GM18511 (cell line): ENCODE results near the gene SETD6.
"Not testable (repeated sequence)": the region's sequence is repeated elsewhere in the genome, so short reads cannot be mapped to it uniquely, and the experiment has no call there.

Source experiments
- ATAC-seq: cut with Tn5 transposase; IDR thresholded peaks from one replicate; pipeline ENCODE4 v1.9.1; 2021; ENCODE audit warnings: mild to moderate bottlenecking, moderate library complexity; ENCODE audit not compliant: unreplicated experiment

SETD6 gene

GRCh38 chr16:58537124-58537906 lies 22.0 kb downstream of the SETD6 start:
- ATAC-seq, result no peak

GRCh38 chr16:58541711-58542110 lies 26.4 kb downstream of the SETD6 start:
- ATAC-seq, result no peak

- no peak for ATAC-seq
These were observed 27.0 kb downstream of the SETD6 start for GRCh38 chr16:58542291-58542690.

- ATAC-seq, result no peak
These were observed 28.4 kb downstream of the SETD6 start for GRCh38 chr16:58543685-58544084.

GRCh38 chr16:58548378-58548777 lies 33.1 kb downstream of the SETD6 start:
- no peak for ATAC-seq

GRCh38 chr16:58551496-58551895 lies 36.2 kb downstream of the SETD6 start:
- no peak for ATAC-seq

GRCh38 chr16:58556678-58557077 lies 41.4 kb downstream of the SETD6 start:
- ATAC-seq, result no peak

GRCh38 chr16:58563235-58563634 lies 47.9 kb downstream of the SETD6 start:
- ATAC-seq, result no peak

GRCh38 chr16:58563775-58564174 lies 48.5 kb downstream of the SETD6 start:
- no peak for ATAC-seq

- ATAC-seq, result not testable (repeated sequence)
These were observed 50.4 kb downstream of the SETD6 start for GRCh38 chr16:58565697-58566096.
